Calu3 (cell line): ENCODE data around the gene SIGLECL1. TPM values are rescaled to one million over a fixed set of nuclear protein-coding genes. Genes with fewer than 3 reads are reported as not detected.

Experiments used
- BruUV-seq: library from RNA; stranded (reverse); fragments of 400-500 nt; replicated peaks from 2 replicates; lab custom pipeline; 2021; lab: Mats Ljungman, UMichigan
- CTCF ChIA-PET: fragments of 300-600 bp; sonication (Branson Sonifier 250); formaldehyde crosslinking; loops from one replicate; lab custom pipeline; 2022; ENCODE audit warnings: antibody characterized with exemption; lab: Charles Lee
- DNase-seq: peaks from one replicate; pipeline ENCODE4 v3.0.0; 2022
- H3K27ac Mint-ChIP-seq: one replicate; pipeline ENCODE4 v1.8.0; 2022; ENCODE audit warnings: mixed read lengths; ENCODE audit not compliant: unreplicated experiment
- H3K27me3 Mint-ChIP-seq: one replicate; pipeline ENCODE4 v1.8.0; 2022; ENCODE audit warnings: mixed read lengths; ENCODE audit not compliant: unreplicated experiment
- H3K36me3 Mint-ChIP-seq: one replicate; pipeline ENCODE4 v1.8.0; 2022; ENCODE audit warnings: mild to moderate bottlenecking, moderate library complexity, mixed read lengths; ENCODE audit not compliant: insufficient read depth, unreplicated experiment
- H3K4me1 Mint-ChIP-seq: one replicate; pipeline ENCODE4 v1.8.0; 2022; ENCODE audit warnings: mild to moderate bottlenecking, low read depth, mixed read lengths; ENCODE audit not compliant: unreplicated experiment
- H3K4me3 Mint-ChIP-seq: one replicate; pipeline ENCODE4 v1.8.0; 2022; ENCODE audit warnings: mild to moderate bottlenecking, low read depth, moderate library complexity, mixed read lengths; ENCODE audit not compliant: unreplicated experiment
- H3K9me3 Mint-ChIP-seq: one replicate; pipeline ENCODE4 v1.8.0; 2022; ENCODE audit warnings: low read depth, mixed read lengths; ENCODE audit not compliant: unreplicated experiment
- intact Hi-C: fragments of 100-400 bp; cut with micrococcal nuclease; formaldehyde crosslinking; loops from one replicate; pipeline ENCODE4 v1.10.0; 2022; ENCODE audit not compliant: unreplicated experiment
- total RNA-seq: library from RNA; stranded (reverse); gene quantifications from 2 replicates; pipeline ENCODE4 v1.2.3, GENCODE V29; 2022
- TF ChIP-seq, protein P1 (sequence below): fragments of 200-600 bp; IDR thresholded peaks from one replicate; pipeline ENCODE4 v1.8.0; 2022; ENCODE audit warnings: antibody characterized with exemption; ENCODE audit not compliant: unreplicated experiment

Gene SIGLECL1
- total RNA-seq, 1 experiment from 2014 or later: not detected

DNA sequence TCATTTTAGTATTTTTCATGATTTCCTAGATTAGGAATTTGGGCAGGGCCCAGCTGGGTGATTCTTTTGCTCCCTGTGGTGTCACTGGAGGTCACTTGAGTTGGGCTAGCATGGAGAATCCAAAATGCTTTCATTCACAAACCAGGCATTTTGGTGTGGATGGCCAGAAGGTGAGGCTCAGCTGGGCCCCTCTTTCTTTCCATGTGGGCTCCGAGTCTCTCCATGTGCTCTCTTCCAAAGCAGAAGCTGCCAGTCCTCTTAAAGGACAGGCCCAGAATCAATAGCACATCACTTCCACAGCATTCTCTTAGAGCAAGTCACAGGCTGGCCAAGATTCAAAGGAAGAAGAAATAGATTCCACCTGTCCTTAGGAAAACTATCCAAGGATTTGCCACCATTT, 38.8 kb downstream of the SIGLECL1 start:
- no peaks in the 10 kb centered on the region for H3K4me1 Mint-ChIP-seq
- no peak overlapping the region for H3K4me3 Mint-ChIP-seq
- no peak overlapping the region for H3K27ac Mint-ChIP-seq
- no peak for DNase-seq
- CTCF ChIA-PET: no interaction called here
- intact Hi-C loops: no loop called here
- TF ChIP-seq, protein P1, sequence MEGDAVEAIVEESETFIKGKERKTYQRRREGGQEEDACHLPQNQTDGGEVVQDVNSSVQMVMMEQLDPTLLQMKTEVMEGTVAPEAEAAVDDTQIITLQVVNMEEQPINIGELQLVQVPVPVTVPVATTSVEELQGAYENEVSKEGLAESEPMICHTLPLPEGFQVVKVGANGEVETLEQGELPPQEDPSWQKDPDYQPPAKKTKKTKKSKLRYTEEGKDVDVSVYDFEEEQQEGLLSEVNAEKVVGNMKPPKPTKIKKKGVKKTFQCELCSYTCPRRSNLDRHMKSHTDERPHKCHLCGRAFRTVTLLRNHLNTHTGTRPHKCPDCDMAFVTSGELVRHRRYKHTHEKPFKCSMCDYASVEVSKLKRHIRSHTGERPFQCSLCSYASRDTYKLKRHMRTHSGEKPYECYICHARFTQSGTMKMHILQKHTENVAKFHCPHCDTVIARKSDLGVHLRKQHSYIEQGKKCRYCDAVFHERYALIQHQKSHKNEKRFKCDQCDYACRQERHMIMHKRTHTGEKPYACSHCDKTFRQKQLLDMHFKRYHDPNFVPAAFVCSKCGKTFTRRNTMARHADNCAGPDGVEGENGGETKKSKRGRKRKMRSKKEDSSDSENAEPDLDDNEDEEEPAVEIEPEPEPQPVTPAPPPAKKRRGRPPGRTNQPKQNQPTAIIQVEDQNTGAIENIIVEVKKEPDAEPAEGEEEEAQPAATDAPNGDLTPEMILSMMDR: no peak
- no TSS peak for BruUV-seq
- no peaks in the 10 kb centered on the region for H3K36me3 Mint-ChIP-seq
- H3K27me3 Mint-ChIP-seq: peaks cover 48% of the 10 kb centered on the region
- no peaks in the 10 kb centered on the region for H3K9me3 Mint-ChIP-seq

DNA sequence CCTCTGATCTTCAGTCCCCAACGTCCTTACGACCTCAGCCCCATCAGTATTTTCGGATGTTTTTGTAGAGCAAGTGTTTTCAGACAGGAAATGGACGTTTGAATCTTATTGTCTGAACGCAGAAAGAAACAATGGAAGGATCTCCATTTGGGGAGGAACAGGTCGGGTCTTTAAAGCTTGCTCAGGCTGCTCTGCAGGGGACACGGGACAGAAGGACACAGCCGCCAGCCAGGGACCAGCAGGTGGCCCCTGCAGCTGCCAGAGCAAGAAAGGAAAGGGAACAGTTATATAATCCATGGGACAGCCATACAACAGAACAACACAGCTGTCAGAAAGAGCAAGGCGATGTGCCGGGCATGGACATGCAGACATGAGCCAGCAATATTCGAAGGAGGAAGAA, 42.1 kb downstream of the SIGLECL1 start:
- TF ChIP-seq, protein P1: no peak
- Mint-ChIP-seq H3K4me3 (no peak overlapping the region), H3K4me1 (no peaks in the 10 kb centered on the region), H3K9me3 (no peaks in the 10 kb centered on the region), H3K27ac (no peak overlapping the region), H3K36me3 (no peaks in the 10 kb centered on the region), H3K27me3 (peaks cover 81% of the 10 kb centered on the region)
- intact Hi-C loops: no loop called here
- no peak for DNase-seq
- BruUV-seq: no TSS peak
- CTCF ChIA-PET: interaction anchor here (0.6 kb wide), 1 partner anchor 205 kb away, joined by 3 read pairs; no protein-coding TSS in a partner anchor

DNA sequence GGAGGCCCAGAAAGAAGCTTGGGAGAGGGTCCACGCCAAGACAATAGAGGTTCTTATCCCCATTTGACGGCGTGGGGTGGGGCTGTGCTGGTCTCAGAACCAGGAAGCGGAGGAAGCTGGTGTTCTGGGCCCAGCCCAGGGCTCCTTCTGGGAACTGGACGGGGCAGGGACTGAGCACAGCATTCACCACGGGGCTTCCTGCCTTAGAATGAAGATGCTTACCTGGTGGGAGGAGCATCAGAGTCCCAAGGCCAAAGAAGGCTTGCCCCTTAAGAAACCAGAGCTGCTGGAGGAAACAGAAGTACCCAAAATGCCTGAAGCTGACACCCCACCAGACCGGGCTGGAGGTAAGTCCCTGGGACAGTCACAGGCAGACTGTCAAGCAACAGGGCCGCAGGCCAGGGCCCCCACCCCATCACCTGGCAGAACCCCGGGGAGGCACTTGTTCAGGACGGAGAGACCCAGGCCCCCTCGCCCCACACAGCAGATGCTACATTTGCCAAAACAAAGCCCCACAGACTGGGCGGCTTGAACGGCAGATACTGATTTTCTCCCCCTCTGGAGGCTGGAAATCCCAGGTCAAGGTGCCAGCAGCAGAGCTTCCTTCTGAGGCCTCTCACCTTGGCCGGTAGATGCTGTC, 42.8 kb downstream of the SIGLECL1 start:
- BruUV-seq: no TSS peak
- Mint-ChIP-seq H3K4me1 (no peaks in the 10 kb centered on the region), H3K27ac (no peak overlapping the region), H3K27me3 (peaks cover 89% of the 10 kb centered on the region), H3K4me3 (no peak overlapping the region), H3K9me3 (no peaks in the 10 kb centered on the region), H3K36me3 (no peaks in the 10 kb centered on the region)
- CTCF ChIA-PET: interaction anchor here (0.6 kb wide), 1 partner anchor 206 kb away, joined by 3 read pairs; no protein-coding TSS in a partner anchor
- intact Hi-C loops: no loop called here
- DNase-seq: no peak
- TF ChIP-seq, protein P1: no peak

DNA sequence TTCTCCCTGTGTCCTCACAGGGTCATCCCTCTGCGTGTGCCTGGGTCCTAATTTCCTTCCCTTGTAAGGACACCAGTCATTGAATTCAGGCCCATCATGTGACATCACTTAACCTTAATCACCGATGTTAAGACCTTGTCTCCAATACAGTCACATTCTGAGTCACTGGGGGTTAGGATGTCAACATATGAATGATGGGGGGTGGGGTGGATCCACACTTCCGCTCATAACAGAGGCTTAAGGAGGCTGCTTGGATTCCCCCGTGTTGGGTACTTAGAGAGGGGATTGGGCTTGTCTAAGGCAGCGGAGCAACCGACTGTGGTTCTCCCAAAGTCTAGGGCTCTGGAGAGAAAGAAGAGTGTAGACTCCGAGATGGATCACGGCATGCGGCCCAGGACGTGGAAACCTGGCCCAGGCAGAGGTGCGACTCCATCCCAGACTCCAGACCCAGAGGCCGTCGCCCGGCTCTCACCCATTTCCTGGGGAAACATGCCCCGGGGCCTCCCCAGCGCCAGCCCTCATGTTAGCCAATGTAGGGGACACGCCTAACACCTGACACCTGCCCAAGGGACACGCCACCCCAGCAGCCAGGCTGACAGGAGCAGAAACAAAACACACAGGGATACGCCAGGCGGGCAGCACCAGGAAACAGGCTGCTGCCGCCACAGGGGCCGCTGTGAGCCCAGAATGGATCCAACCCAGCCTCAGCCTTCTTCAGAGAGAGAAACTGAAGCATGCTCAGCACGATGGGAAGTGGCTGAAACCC, 43.5 kb downstream of the SIGLECL1 start:
- H3K36me3 Mint-ChIP-seq: no peaks in the 10 kb centered on the region
- H3K27me3 Mint-ChIP-seq: peaks cover 94% of the 10 kb centered on the region
- no peaks in the 10 kb centered on the region for H3K9me3 Mint-ChIP-seq
- intact Hi-C loops: no loop called here
- CTCF ChIA-PET: no interaction called here
- DNase-seq: no peak
- no peak overlapping the region for H3K27ac Mint-ChIP-seq
- TF ChIP-seq, protein P1: no peak
- H3K4me1 Mint-ChIP-seq: no peaks in the 10 kb centered on the region
- BruUV-seq: no TSS peak
- H3K4me3 Mint-ChIP-seq: no peak overlapping the region
